Activated T-helper 17 cell treated with anti-CD3 and anti-CD28 coated beads, Interleukin-2, amount 50 U/mL, for 72 hours (primary cell): ENCODE measurements around the gene TXNDC11. TPM values are rescaled to one million over a fixed set of nuclear protein-coding genes. Genes with fewer than 3 reads are reported as not detected.

Source experiments
- ATAC-seq: fragments of 150-1000 bp; cut with Tn5 transposase; replicated peaks from 2 replicates; pipeline ENCODE4 v1.10.0; 2021; ENCODE audit warnings: mild to moderate bottlenecking, moderate library complexity
- H3K27ac Mint-ChIP-seq: one replicate; pipeline ENCODE4 v1.8.0; 2022; ENCODE audit warnings: mixed read lengths
- H3K27me3 Mint-ChIP-seq: one replicate; pipeline ENCODE4 v1.8.0; 2022; ENCODE audit warnings: mixed read lengths
- H3K36me3 Mint-ChIP-seq: one replicate; pipeline ENCODE4 v1.8.0; 2022; ENCODE audit warnings: low read depth, mild to moderate bottlenecking, mixed read lengths
- H3K4me1 Mint-ChIP-seq: one replicate; pipeline ENCODE4 v1.8.0; 2022; ENCODE audit warnings: mixed read lengths
- H3K4me3 Mint-ChIP-seq: one replicate; pipeline ENCODE4 v1.8.0; 2022; ENCODE audit warnings: mild to moderate bottlenecking, mixed read lengths
- H3K9me3 Mint-ChIP-seq: one replicate; pipeline ENCODE4 v1.8.0; 2022; ENCODE audit warnings: mixed read lengths
- total RNA-seq, 2 donors: library from RNA; stranded (reverse); gene quantifications; one replicate each; pipeline ENCODE4 v1.2.3, GENCODE V29; 2022

TXNDC11 gene
- total RNA-seq, 2 donors from 2014 or later, result 33.8 to 38.6 TPM

DNA sequence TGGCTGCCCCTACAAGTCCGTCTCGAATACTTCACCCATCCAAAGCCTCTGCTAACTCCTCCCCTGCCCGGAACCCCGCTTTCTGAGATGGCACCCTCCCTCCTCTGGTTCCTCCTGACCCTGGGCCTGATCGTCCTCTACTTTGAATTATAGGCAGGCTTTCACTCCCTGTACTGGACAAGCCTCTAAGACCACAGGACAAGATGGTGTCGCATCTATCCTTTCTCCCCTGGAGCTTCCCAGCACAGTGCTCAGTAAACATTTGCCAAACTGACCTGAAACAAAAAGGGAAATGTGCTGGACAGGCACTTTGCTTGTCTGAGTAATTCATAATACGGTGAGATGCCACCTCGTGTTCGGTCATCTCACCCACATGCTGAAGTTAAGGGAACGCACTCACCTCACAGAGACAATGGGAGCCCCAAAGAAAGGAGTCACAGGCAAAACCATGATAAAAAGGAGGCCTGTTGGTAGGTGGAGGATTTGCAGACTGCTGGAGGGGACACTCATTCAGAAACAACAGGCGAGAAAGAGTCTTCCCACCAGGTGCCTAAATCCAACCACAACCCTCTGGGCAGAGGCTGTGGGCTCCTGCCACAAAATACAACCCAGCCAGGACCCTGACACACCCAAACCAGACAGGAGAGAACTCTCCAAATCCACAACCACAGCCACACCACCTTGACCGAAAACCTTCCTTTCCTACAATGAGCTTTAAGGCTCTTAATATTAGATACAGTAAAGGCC lies 46.2 kb downstream of the TXNDC11 start:
- Mint-ChIP-seq H3K27me3 (no peaks in the 10 kb centered on the region), H3K4me3 (no peak overlapping the region), H3K9me3 (no peaks in the 10 kb centered on the region), H3K36me3 (peaks cover 99% of the 10 kb centered on the region), H3K27ac (peak overlapping the region; percentile 82), H3K4me1 (peaks cover 28% of the 10 kb centered on the region)
- peak; percentile 69 for ATAC-seq

DNA sequence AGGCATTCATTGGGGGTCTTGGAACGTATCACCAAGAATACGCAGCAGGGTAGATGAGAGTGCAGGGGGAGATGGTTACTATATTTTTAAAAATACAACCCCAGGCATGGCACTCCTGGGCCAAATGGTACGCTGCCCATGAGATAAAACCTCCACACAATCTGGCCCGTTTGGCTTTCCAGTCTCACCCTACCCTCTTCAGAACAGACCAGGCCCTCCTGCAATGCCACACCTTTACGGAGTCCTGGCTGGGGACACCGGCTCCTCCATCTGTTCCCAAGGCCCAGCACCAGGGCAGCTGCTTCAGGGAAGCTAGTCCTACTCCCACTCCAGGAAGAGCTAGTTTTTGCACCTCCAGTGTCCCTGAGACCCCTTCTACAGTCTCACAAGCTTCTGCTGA lies 50.0 kb downstream of the TXNDC11 start:
- Mint-ChIP-seq H3K27ac (peak overlapping the region; percentile 3), H3K9me3 (no peaks in the 10 kb centered on the region)

DNA sequence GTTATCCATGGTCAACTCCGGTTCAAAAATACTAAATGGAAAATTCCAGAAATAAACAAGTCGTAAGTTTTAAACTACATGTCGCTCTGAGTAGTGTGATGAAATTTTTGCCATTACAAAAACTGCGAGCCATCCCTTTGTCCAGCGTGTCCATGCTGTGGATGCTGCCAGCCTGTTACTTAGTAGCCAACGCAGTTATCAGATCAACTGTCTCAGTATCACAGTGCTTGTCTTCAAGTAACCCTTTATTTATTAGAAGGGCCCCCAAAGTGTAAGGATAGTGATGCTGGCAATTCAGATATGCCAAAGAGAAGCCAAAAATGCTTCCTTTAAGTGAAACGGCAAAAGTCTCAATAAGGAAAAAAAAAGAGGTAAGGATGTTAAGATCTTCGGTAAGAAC lies 50.5 kb downstream of the TXNDC11 start:
- H3K27ac Mint-ChIP-seq, result no peak overlapping the region
- H3K9me3 Mint-ChIP-seq, result no peaks in the 10 kb centered on the region
- no peak for ATAC-seq
- H3K4me1 Mint-ChIP-seq, result peaks cover 27% of the 10 kb centered on the region
- H3K4me3 Mint-ChIP-seq, result no peak overlapping the region
- H3K36me3 Mint-ChIP-seq, result peaks cover 100% of the 10 kb centered on the region
- H3K27me3 Mint-ChIP-seq, result no peaks in the 10 kb centered on the region

More for the DNA sequence above, 50.0 kb downstream of the TXNDC11 start:
- no peaks in the 10 kb centered on the region for H3K27me3 Mint-ChIP-seq
- H3K4me3 Mint-ChIP-seq, result no peak overlapping the region
- peaks cover 26% of the 10 kb centered on the region for H3K4me1 Mint-ChIP-seq
- no peak for ATAC-seq
- peaks cover 100% of the 10 kb centered on the region for H3K36me3 Mint-ChIP-seq

DNA sequence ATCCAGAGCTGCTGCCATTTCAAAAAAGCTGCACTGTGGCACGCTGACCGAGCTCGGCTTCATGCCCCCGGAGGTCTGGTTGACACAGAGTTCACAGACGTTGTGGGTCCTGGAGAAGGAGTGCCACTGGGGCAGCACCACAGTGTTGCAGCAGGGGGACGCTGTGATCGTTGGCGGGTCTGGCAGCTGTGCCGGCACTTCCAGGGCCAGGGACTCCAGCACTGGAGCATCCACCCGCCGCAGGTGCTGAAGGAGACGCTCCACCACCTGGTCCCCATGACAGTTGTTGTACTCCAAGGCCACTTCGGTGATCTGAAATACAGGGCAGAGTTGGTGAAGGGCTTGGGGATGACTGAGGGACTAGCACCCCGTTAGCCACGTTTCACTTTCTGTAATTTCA lies 50.9 kb downstream of the TXNDC11 start:
- Mint-ChIP-seq H3K36me3 (peaks cover 100% of the 10 kb centered on the region), H3K9me3 (no peaks in the 10 kb centered on the region), H3K27me3 (no peaks in the 10 kb centered on the region), H3K4me1 (peaks cover 23% of the 10 kb centered on the region), H3K27ac (no peak overlapping the region), H3K4me3 (no peak overlapping the region)
- ATAC-seq, result no peak

DNA sequence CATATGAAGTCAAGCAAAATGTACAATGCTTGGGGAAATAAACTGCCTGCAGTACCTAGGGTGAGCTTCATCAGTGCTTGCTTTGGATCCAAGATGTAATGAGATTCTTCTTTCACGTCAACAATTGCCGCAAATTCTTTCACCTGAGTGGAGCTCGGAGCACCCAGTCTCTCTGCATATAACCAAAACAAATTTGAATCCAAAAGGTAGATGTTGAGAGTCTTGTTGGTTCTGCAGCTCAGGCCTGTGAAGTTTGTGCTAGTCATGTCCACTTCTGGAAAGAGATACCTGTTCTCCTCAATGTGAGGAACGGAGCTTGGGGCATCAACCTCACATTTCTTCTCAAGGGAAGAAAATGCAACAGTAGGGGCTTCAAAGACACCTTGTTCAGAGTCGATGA lies 51.4 kb downstream of the TXNDC11 start:
- H3K4me1 Mint-ChIP-seq, result peaks cover 17% of the 10 kb centered on the region
- H3K4me3 Mint-ChIP-seq, result no peak overlapping the region
- no peaks in the 10 kb centered on the region for H3K9me3 Mint-ChIP-seq
- peaks cover 100% of the 10 kb centered on the region for H3K36me3 Mint-ChIP-seq
- no peak for ATAC-seq
- no peak overlapping the region for H3K27ac Mint-ChIP-seq
- H3K27me3 Mint-ChIP-seq, result no peaks in the 10 kb centered on the region

DNA sequence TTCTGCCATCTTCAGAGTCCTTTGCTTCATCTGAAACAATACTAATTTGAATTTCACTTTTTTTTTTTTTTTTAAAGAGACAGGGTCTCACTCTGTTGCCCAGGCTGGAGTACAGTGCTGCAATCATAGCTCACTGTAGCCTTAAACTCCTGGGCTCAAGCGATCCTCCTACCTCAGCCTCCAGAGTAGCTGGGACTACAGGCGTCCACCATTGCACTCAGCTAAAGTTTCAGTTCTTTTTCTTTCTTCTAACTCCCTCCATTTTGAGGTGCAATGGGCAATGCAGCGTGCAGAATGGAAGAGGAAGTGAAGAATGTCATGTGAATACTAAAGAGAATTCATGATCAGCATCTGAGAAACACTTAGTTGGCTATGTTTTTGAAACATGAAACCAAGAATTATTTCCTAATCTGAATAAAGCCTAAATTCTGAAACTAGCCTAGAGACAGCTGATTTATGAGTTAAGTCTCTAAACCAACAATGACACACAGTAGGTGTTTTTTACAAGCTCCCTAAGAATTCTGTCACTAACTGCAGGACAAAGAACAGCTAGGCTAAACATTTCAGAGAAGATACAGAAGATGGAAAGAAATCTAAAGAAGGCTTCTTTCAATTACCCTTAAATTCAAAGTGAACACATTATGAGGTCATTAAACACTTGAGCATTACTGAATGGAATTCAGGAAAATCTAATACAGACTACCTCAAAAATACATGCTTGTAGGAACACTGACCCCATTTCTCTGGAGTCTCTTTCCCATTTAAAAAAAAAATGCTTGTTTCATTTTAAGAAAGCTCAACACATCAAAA lies 53.4 kb downstream of the TXNDC11 start:
- peak overlapping the region; percentile 38 for H3K27ac Mint-ChIP-seq
- H3K9me3 Mint-ChIP-seq, result no peaks in the 10 kb centered on the region
- H3K4me1 Mint-ChIP-seq, result peaks cover 14% of the 10 kb centered on the region
- no peaks in the 10 kb centered on the region for H3K27me3 Mint-ChIP-seq
- H3K36me3 Mint-ChIP-seq, result peaks cover 100% of the 10 kb centered on the region
- peak; percentile 61 for ATAC-seq
- H3K4me3 Mint-ChIP-seq, result no peak overlapping the region

DNA sequence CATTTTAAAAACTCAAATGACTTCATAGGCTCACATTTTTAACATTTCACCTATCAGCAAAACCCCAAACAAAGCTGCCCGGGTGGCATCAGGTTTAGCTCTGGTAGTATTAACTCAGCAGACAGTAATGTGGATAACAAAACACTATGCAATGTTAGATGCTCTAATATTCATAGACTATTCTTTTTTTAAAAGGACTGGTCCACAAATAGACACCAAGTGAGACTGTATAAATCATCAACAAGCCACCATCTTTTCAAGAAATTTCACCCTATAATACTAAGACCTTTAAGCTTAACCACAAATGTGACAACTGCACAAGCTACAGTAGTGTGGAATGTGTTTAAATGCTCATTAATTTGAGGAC lies 54.2 kb downstream of the TXNDC11 start:
- Mint-ChIP-seq H3K27ac (no peak overlapping the region), H3K4me1 (peaks cover 14% of the 10 kb centered on the region), H3K36me3 (peaks cover 100% of the 10 kb centered on the region)

DNA sequence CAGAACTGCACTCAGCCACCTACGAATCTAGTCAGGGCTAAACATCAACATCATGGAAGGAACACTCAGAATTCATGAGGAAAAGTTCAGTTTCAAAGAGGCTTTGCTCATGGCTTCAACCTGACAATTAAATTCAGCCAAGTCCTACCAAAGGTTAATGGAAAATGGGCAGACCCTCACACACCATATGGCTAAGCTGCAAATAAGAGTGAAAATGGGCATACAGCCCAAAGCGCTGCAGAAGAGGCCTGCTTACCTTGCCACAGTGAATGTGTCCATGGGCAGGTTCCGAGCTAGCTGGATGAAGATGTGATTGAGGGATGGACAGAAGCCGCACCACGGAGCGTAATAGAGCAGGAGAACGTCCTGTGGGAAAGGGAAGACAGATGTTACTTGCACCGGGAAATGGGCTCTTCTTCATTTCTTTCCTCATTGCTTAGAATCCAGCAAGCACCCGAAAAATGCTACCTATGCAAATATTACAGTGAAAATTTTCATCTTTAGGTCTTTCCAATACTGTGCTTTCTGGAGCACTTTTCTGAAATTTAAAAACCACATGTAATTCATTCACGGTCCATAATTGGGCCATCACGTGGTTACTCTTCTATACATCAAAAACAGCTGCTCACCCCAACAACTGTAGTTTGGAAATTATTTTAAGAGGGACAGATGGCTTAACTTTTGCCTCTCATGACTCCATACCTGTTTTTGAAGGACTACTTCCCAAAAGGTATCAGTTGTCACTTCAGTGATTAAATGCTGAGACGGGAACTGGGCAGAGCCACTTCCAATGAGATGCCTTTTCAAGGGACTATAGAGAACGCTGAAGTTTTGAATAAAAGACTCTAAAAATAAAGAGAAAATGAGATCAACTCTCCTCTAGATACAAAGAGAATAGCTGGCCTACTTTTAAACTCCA lies 54.8 kb downstream of the TXNDC11 start:
- no peak for ATAC-seq
- peaks cover 21% of the 10 kb centered on the region for H3K4me1 Mint-ChIP-seq
- no peak overlapping the region for H3K27ac Mint-ChIP-seq
- no peaks in the 10 kb centered on the region for H3K9me3 Mint-ChIP-seq
- peaks cover 100% of the 10 kb centered on the region for H3K36me3 Mint-ChIP-seq
- H3K4me3 Mint-ChIP-seq, result no peak overlapping the region
- no peaks in the 10 kb centered on the region for H3K27me3 Mint-ChIP-seq

More for the DNA sequence above, 54.2 kb downstream of the TXNDC11 start:
- Mint-ChIP-seq H3K9me3 (no peaks in the 10 kb centered on the region), H3K27me3 (no peaks in the 10 kb centered on the region), H3K4me3 (no peak overlapping the region)
- no peak for ATAC-seq

DNA sequence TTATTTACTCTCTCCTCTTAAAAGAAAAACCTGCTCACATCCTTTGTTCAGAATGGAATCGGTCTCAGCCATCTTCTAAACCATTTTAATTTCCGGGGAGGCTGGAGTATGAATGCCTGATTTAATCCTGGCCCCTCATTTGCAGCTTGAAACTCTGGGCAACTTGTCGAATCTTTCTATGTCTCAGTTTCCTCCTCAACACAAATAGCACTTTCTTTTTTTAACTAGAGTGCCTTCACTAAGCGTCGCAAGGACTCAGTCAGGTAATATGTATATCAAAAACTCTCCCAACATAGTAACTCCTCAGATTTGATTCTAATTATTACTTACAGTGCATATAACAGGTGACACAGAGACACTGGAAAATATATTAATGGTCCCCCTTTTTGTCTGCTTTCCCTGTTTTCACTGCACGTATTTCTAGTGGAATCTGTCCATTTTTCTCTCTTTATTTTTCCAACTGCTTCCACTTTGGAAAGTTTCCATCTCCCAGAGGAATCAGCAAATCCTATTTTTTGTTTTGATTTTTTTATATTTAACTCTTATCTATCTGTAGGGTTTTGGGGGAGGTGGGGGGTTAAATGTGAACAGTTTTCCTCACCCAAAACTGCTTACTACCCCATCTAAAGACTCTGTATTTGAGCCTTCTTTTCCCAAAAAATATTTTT lies 55.8 kb downstream of the TXNDC11 start:
- H3K9me3 Mint-ChIP-seq, result no peaks in the 10 kb centered on the region
- H3K27me3 Mint-ChIP-seq, result no peaks in the 10 kb centered on the region
- no peak for ATAC-seq
- peak overlapping the region; percentile 46 for H3K27ac Mint-ChIP-seq
- peaks cover 99% of the 10 kb centered on the region for H3K36me3 Mint-ChIP-seq
- no peak overlapping the region for H3K4me3 Mint-ChIP-seq
- H3K4me1 Mint-ChIP-seq, result peaks cover 27% of the 10 kb centered on the region

DNA sequence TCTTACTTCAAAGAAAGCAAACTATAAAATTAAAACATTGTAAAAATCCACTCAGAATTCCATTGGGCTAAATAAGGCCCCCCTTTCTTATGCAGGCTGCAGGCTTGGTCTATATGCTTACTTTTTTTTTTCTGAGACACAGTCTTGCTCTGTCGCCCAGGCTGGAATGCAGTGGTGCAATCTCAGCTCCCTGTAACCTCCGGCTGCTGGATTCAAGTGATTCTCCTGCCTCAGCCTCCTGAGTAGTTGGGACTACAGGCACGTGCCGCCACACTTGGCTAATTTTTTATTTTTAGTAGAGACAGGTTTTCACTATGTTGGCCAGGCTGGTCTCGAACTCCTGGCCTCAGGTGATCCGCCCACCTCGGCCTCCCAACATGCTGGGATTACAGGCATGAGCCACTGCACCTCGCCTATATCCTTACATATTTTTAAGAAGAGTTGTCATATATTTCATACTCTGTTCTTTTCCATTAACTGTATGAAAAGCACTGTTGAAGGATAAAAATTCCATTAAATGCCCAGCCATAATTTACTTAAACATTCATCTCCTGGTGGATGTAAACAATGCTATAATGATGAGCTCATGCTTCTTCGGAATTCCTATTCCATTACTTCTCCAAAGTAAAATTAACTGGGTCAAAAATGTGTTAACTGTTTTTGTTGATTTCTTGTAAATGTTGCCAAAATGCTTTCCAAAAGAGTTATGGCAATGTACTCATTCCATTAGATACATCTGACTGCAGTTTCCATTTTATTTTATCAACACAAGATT lies 56.6 kb downstream of the TXNDC11 start:
- Mint-ChIP-seq H3K36me3 (peaks cover 99% of the 10 kb centered on the region), H3K9me3 (no peaks in the 10 kb centered on the region), H3K4me3 (no peak overlapping the region), H3K27ac (peak overlapping the region; percentile 46), H3K27me3 (no peaks in the 10 kb centered on the region), H3K4me1 (peaks cover 33% of the 10 kb centered on the region)
- ATAC-seq, result no peak

DNA sequence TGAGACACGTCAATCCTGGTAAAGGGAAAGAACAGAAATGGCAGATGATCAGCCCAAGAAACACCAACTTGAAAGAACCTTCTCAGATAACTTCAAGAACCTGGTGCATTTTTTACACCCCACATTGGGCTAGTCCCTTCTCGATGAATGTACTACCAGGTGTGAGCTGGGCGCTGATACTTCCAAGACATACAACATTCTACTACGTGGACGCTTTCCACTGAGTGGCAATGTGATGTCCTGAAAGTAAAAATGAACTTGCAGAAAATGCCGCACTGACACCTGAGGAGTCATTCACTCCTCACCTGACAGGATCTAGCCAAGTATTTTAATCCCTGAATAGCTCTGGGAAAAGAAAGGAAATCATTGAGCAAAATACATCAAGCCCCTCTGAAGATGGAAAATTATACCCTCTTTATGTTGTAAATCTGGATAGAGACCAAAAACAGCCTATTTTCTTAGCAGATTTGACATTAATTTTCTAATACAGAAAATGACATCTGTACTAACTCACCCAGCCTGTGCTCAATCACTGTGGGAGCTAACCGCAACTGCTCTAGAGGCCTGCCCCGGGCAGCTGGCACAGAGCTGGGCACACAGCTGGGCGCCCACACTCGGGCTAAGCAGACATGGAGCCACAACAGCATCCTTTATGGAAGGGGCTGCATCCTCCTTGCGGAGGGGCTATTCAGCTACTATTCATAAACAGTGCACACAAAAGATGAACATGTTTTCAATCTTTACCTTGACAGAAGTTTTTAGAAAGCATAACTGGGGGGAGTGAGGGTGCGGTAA lies 58.2 kb downstream of the TXNDC11 start:
- Mint-ChIP-seq H3K27ac (no peak overlapping the region), H3K36me3 (peaks cover 99% of the 10 kb centered on the region), H3K27me3 (no peaks in the 10 kb centered on the region), H3K4me1 (peaks cover 30% of the 10 kb centered on the region), H3K9me3 (no peaks in the 10 kb centered on the region), H3K4me3 (no peak overlapping the region)
- no peak for ATAC-seq

DNA sequence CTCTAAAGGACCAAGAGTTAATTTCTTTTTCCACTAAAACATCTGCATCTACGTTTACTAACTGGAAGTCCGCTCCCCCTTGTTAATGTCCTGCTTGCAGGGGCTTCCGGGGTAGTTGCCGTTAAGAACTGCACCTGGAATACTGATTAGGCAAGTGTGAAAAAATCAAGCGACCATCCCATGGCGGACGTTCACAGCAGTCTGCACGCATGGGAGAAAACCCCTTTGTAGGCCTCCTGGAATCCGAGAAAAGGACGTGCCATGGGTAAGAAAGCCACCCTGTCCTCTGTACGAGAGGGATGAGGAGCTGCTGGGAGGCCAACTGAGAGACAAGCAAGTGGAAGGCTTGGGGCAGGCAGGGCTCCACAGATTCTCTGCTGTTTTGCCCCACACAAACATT lies 59.5 kb downstream of the TXNDC11 start:
- Mint-ChIP-seq H3K27ac (peak overlapping the region; percentile 53), H3K4me1 (peaks cover 36% of the 10 kb centered on the region)
- no peak for ATAC-seq

DNA sequence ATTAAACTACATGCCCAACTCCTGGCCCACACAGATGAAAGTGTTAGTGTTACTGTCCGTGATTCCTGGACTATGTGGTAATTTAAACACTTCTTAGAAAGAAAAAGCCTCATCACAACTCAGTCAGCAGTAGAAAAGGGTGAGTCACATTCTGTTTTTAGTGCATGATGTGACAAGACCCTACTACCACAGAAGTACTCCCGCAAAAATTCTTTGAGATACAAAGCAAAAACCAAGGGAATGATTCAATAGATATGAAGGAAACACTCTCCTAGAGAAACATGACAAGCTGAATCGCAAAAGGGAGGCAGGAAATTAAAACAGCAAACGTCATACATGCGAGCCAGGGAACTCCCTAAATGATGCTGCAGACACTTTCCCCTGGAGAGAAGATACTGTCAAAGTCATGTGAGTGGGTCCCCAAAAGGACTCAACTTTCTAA lies 60.0 kb downstream of the TXNDC11 start:
- peak; percentile 90 for ATAC-seq
- Mint-ChIP-seq H3K36me3 (peaks cover 99% of the 10 kb centered on the region), H3K9me3 (no peaks in the 10 kb centered on the region), H3K27ac (peak overlapping the region; percentile 53), H3K27me3 (no peaks in the 10 kb centered on the region), H3K4me3 (peak overlapping the region; percentile 55), H3K4me1 (peaks cover 34% of the 10 kb centered on the region)

More for the DNA sequence above, 59.5 kb downstream of the TXNDC11 start:
- Mint-ChIP-seq H3K36me3 (peaks cover 99% of the 10 kb centered on the region), H3K4me3 (peak overlapping the region; percentile 55), H3K27me3 (no peaks in the 10 kb centered on the region), H3K9me3 (no peaks in the 10 kb centered on the region)
